NCI-H1105 (cell line): ENCODE data around the gene SHISA7.
"Not testable (repeated sequence)": the region's sequence is repeated elsewhere in the genome, so short reads cannot be mapped to it uniquely, and the experiment has no call there.

Source experiments
- DNase-seq: peaks from one replicate; lab custom pipeline; 2025; lab: John Stamatoyannopoulos, UW

SHISA7 gene

DNA sequence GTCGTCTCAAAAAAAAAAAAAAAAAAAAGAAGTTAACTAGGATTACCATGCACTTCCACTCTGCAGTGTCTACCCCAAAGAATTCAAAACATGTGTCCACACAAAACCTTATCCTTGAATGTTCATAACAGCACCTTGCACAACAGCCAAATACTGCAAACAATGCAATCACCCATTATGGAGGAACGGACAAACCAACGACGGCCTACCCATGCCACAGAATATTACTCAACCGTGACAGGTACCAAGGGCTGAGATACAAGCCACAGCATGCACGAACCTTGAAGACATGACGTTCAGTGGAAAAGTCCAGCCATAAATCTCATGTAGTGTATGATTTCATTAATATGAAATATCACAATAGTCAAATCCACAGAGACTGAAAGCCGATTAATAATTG lies 3.0 kb upstream of the SHISA7 start:
- no peak for DNase-seq

DNA sequence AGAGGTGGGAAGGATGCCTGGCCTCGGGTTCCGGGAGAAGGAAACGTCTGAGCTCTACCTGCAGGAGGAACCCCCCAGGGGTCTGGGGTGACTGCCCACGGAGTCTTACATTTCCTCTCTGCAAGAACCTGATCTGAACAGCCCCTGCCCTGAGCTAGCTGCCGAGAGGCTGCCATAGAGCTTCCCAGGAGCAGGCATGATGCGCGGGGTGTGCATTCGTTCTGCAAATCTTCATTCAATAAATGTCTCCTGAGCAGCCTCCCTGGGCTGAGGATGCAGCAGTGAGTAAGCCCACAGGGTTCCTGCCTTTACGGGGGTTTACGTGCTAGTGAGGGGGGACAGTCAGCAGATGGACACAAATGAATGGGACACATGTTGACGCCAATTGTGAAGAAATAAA lies 1.5 kb upstream of the SHISA7 start:
- DNase-seq, result no peak

- DNase-seq, result no peak
Measured at GRCh38 chr19:55443824-55444480, 852 bp upstream of the SHISA7 start.

- peak; percentile 39 for DNase-seq
Measured at GRCh38 chr19:55442372-55442961, 633 bp downstream of the SHISA7 start.

DNA sequence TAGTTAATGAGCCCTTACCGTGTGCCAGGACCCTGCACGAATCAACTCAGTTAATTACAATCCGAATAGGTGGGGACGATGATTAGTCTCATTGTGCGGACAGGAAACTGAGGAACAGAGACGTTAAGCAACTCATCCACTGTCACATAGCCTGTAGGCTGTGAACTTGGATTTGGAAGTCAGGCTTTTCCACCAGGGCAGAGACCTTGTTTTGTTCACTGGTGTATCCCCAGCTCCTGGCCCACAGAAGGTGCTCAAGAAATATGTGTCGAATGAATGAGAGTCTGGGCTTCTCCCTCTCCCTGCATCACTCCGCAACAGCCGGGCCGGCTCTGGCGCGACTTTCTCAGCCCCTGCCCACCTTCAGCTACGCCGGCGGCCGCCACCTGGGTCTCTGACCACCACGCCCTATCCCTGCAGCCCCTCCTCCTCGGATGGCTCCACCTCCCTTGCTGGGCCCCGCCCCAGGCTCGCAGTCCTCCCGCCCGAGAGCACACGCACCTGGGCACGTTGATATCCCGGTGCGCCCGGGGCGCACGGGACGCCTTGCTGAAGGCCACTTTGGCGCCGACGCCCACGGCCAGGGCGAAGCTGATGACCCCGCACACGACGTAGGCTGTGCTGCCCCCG lies 1.3 kb downstream of the SHISA7 start:
- DNase-seq, result peak; percentile 60

DNA sequence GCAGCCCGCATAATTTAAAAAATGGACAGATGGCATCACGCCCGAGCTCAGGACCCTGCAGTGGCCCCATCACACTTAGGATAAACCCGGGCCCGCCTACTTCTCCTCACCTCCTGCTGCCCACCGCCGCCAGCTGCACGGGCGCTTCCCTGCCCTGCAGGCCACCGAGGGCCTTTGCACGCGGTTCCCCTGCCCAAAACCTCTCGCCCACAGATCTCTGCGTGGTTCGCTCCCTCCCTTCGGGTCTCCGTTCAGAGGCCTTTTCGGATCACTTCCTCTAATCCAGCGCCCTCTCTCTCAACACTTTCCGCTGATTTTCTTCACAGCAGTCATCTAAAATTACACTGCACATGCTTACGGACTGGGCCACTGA lies 1.8 kb downstream of the SHISA7 start:
- no peak for DNase-seq

DNA sequence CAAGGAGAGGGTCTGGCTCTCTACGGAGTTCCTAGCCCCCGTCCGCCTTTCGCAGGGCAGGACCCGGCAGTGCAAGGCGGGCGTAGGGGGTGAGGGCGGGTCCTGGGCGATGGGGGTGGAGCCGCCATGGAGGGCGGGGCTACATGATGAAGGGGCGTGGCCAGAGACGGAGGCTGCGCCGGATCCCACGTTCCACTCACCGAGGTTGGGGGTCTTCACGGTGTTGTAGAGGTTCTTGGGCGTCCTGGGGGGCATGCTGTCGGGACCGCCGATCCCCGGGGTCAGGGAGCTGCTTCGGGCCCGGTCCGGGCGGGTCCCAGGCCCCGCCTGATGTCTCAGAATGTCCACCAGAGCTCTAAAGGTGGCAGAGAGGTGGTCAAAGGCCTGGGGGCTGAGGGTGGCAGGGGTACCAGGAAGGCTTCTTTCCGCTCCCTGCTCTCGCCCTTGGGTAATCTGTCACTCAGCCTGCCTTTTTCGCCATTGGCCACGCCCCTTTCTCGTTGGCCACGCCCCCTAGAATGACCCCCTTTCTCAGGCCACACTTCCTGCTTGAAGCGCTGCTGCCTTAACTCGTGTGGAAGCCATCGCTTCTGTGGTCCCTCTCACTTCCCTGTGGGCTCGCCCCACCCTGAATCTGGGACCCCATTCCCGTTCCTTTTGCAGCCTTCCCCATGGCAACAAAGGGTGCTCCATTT lies 2.5 kb downstream of the SHISA7 start:
- no peak for DNase-seq

DNA sequence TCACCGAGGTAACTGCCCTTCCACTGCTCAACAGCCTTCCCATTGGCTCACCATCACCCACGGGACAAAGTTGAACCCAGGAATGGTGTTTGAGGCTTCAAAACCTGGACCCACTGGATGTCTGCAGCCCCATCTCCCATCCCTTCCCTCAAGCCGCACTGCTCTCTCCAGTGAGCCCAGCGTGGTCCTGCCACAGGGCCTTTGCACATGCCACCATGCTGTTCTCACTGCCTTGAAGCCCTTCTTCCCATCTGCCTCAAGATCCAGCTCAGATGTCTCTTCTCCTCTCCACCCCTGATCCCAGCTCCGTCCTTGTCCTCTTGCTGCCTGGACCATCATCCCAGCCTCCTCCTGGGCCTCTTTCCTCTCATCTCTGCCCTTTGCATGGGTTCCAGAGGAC lies 4.0 kb downstream of the SHISA7 start:
- no peak for DNase-seq

GRCh38 chr19:55437410-55437809 lies 5.7 kb downstream of the SHISA7 start:
- DNase-seq, result no peak

- no peak for DNase-seq
Measured at GRCh38 chr19:55436847-55437246, 6.3 kb downstream of the SHISA7 start.

DNA sequence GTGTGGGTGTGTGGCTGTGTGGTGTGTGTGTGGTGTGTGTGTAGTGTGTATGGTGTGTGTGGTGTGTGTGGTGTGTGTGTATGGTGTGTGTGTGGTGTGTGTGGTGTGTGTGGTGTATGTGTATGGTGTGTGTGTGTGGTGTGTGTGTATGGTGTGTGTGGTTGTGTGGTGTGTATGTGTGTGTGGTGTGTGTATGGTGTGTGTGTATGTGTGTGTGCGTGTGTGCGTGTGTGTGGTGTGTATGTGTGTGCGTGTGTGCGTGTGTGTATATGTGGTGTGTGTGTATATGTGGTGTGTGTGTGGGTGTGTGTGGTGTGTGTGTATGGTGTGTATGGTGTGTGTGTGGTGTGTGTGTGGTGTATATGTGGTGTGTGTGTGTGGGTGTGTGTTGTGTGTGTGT lies 8.1 kb downstream of the SHISA7 start:
- DNase-seq, result no peak

GRCh38 chr19:55434356-55434919 lies 8.7 kb downstream of the SHISA7 start:
- no peak for DNase-seq

GRCh38 chr19:55433292-55433691 lies 9.8 kb downstream of the SHISA7 start:
- DNase-seq, result no peak

GRCh38 chr19:55432241-55432959 lies 10.7 kb downstream of the SHISA7 start:
- DNase-seq, result no peak

DNA sequence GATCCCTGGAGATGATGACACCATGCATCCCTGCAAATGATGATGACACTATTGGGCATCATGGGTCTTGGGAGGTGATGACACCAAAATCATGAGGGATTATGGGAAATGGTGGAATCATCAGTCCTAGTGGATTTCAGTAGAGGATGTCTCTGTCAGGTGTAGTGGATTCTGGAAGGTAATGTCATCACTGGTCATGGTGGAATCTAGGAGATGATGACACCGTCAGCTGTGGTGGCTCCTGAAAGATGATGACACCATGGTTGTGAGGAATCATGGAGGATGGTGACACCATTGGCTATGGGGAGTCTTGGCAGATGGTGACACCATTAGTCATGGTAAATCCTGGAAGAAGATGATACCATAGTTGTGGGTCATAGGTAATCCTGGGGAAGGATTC lies 11.9 kb downstream of the SHISA7 start:
- no peak for DNase-seq

DNA sequence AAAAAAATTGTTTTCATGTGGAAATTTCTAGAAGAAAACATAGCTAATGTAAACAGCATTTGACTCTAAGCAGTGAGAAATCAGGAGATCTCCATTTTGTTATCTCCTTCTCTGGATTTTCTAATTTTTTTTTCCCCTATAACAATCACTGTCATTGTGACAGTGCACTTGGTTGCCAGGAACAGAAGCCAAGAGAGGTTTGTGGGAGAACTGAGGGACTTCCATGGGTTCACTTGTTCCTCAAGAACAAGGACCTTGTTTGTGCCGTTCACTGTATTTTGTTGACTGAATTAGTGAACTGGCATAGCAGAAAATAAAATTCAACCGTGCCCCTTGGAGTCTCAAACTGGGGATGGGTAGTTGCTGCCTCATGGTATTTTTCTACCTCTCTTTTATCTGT lies 17.1 kb downstream of the SHISA7 start:
- DNase-seq, result no peak

GRCh38 chr19:55424518-55424917 lies 18.6 kb downstream of the SHISA7 start:
- DNase-seq, result no peak

- DNase-seq, result no peak
Measured at GRCh38 chr19:55423225-55424005, 19.7 kb downstream of the SHISA7 start.

DNA sequence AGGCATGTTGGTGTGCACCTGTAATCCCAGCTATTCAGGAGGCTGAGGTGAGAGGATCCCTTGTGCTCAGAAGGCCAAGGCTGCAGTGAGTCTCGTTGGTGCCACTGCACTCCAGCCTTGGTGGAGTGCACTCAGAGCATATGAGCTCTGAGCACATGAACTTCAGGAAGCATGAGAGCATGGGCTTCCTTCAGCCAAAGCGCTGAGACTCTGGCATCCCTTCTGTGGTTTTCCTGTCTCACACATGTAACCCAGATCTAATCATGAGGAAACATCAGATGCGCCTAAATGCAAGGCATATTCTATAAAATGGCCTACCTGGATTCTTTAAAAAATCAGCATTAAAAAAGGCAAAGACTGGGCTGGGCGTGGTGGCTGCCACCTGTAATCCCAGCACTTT lies 21.8 kb downstream of the SHISA7 start:
- not testable (repeated sequence) for DNase-seq

GRCh38 chr19:55419624-55420236 lies 23.4 kb downstream of the SHISA7 start:
- no peak for DNase-seq

DNA sequence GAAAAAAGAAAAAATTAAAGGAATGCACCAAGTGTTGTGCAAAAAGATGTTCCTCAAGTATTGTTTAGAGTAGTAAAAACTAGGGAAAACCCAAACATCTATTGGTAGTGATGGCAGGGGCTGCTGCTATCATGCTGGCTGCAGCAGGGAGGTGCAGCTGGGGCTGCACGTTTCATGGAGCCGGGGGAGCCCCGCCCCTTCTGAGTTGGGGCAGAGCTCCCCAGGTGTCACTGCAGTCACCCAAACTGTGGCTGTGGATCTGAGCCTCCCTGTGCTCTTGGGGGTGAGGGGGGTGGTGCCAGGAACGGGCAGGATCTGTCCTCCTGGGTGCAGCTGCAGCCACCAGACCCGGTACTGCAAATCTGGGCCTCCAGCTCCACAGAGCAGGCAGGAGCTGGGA lies 24.0 kb downstream of the SHISA7 start:
- DNase-seq, result no peak
